BE2C (cell line): ENCODE results near the gene WIF1.

ENCODE experiments used
- DNase-seq: peaks from one replicate; pipeline ENCODE4 v3.0.0-alpha.2; 2020
- H3K27me3 ChIP-seq: fragments of 250-450 bp; sonication (Bioruptor Pico); 2 replicates; pipeline ENCODE4 v1.5.1; 2020; ENCODE audit warnings: mild to moderate bottlenecking
- H3K36me3 ChIP-seq: fragments of 250-450 bp; sonication (Bioruptor Pico); 2 replicates; pipeline ENCODE4 v1.5.1; 2020; ENCODE audit warnings: mild to moderate bottlenecking
- H3K4me1 ChIP-seq: fragments of 250-450 bp; sonication (Bioruptor Pico); 2 replicates; pipeline ENCODE4 v1.5.1; 2020
- H3K4me3 ChIP-seq: 2 replicates; pipeline ENCODE4 v1.5.1; 2011; ENCODE audit warnings: low read depth, low read length
- H3K9me3 ChIP-seq: fragments of 250-450 bp; sonication (Bioruptor Pico); 2 replicates; pipeline ENCODE4 v1.5.1; 2020
- CTCF ChIP-seq: IDR thresholded peaks from 2 replicates; pipeline ENCODE4 v1.5.1; 2012; ENCODE audit warnings: mild to moderate bottlenecking, low read depth, low read length

WIF1 gene

GRCh38 chr12:65152012-65152411 lies 30.9 kb upstream of the WIF1 start:
- no peak for TF ChIP-seq CTCF
- no peaks in the 10 kb centered on the region for H3K4me1 ChIP-seq
- no peaks in the 10 kb centered on the region for H3K36me3 ChIP-seq
- H3K9me3 ChIP-seq = no peaks in the 10 kb centered on the region
- H3K27me3 ChIP-seq = peaks cover 45% of the 10 kb centered on the region
- H3K4me3 ChIP-seq = no peak overlapping the region
- no peak for DNase-seq

GRCh38 chr12:65147312-65147905 lies 26.3 kb upstream of the WIF1 start:
- DNase-seq = no peak
- H3K4me1 ChIP-seq = no peaks in the 10 kb centered on the region
- no peaks in the 10 kb centered on the region for H3K9me3 ChIP-seq
- no peak for TF ChIP-seq CTCF
- no peaks in the 10 kb centered on the region for H3K36me3 ChIP-seq
- peaks cover 59% of the 10 kb centered on the region for H3K27me3 ChIP-seq
- no peak overlapping the region for H3K4me3 ChIP-seq

- DNase-seq = no peak
- Histone ChIP-seq H3K27me3 (peaks cover 63% of the 10 kb centered on the region), H3K4me1 (no peaks in the 10 kb centered on the region), H3K4me3 (no peak overlapping the region), H3K9me3 (no peaks in the 10 kb centered on the region), H3K36me3 (no peaks in the 10 kb centered on the region)
- no peak for TF ChIP-seq CTCF
Measured at GRCh38 chr12:65140738-65141137, 19.6 kb upstream of the WIF1 start.

GRCh38 chr12:65139389-65139788 lies 18.3 kb upstream of the WIF1 start:
- DNase-seq = no peak
- Histone ChIP-seq H3K4me3 (no peak overlapping the region), H3K4me1 (no peaks in the 10 kb centered on the region), H3K36me3 (no peaks in the 10 kb centered on the region), H3K27me3 (peaks cover 53% of the 10 kb centered on the region), H3K9me3 (no peaks in the 10 kb centered on the region)
- TF ChIP-seq CTCF = no peak

- H3K9me3 ChIP-seq = no peaks in the 10 kb centered on the region
- H3K27me3 ChIP-seq = peaks cover 47% of the 10 kb centered on the region
- TF ChIP-seq CTCF = no peak
- no peaks in the 10 kb centered on the region for H3K4me1 ChIP-seq
- no peak overlapping the region for H3K4me3 ChIP-seq
- H3K36me3 ChIP-seq = no peaks in the 10 kb centered on the region
- DNase-seq = no peak
Measured at GRCh38 chr12:65133879-65134278, 12.8 kb upstream of the WIF1 start.

- no peak for TF ChIP-seq CTCF
- Histone ChIP-seq H3K36me3 (no peaks in the 10 kb centered on the region), H3K4me1 (no peaks in the 10 kb centered on the region), H3K9me3 (no peaks in the 10 kb centered on the region), H3K4me3 (no peak overlapping the region), H3K27me3 (peaks cover 67% of the 10 kb centered on the region)
- no peak for DNase-seq
Measured at GRCh38 chr12:65126482-65126881, 5.4 kb upstream of the WIF1 start.
